ENCODE results near the gene DNM3.
"Not testable (repeated sequence)": the region's sequence is repeated elsewhere in the genome, so short reads cannot be mapped to it uniquely, and the experiment has no call there.

Gene DNM3

GRCh38 chr1:172298141-172298540 lies 456.8 kb downstream of the DNM3 start:
- no peak for DNase-seq

DNA sequence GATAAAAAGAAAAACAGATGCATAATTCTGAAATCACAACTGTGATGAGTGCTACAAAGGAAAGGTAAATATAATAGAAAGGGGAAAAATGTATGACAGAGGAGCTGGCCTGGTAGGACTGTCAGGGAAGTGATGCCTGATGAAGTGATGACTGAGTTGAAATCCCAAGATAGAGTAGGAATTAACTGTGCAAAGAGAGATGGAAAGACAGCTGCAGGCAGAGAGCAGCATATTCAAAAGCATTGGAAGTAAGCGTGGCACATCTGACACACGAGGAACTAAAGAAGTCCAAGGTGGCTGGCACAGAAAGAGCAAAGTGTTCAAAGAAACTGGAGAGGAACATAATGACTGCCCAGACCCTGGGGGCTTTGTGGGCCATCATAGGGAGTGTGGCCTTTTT lies 457.6 kb downstream of the DNM3 start:
- no peak for DNase-seq

DNA sequence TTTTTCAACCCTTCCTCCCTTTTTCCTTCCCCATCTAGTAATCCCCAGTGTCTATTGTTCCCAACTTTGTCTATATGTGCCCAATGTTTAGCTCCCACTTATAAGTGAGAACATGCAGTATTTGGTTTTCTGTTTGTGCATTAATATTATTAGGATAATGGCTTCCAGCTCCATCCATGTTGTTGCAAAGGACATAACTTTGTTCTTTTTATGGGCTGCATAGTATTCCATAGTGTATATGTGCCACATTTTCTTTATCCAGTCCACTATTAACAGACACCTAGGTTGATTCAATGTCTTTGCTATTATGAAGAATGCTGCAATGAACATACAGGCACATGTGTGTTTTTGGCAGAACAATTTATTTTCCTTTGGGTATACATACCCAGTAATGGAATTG lies 458.2 kb downstream of the DNM3 start:
- DNase-seq: no peak

- not testable (repeated sequence) for DNase-seq
Observed at GRCh38 chr1:172307508-172307907, 466.2 kb downstream of the DNM3 start.

DNA sequence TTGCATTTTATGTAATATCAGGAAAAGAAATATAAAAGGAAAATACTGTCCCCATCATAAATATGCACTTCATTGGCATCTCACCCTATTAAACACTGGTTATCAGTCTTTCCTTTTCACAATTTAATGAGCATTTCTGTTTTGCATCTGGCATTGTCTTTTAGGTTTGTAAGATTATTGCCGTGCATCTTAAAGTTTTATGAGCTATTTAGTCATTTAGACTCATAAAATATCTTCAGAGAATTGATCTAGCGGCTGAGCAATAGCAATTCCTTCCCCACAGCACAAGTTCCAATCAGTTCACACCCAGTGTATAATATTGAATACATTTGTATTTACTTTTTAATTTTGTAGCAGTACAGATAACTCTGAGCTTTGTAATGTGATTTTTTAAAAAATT lies 466.8 kb downstream of the DNM3 start:
- no peak for DNase-seq

- no peak for DNase-seq
Observed at GRCh38 chr1:172308577-172308976, 467.3 kb downstream of the DNM3 start.

GRCh38 chr1:172320733-172321132 lies 479.4 kb downstream of the DNM3 start:
- no peak for DNase-seq

GRCh38 chr1:172321451-172321850 lies 480.2 kb downstream of the DNM3 start:
- no peak for DNase-seq

- no peak for DNase-seq
Observed at GRCh38 chr1:172322219-172323061, 481.1 kb downstream of the DNM3 start.

DNA sequence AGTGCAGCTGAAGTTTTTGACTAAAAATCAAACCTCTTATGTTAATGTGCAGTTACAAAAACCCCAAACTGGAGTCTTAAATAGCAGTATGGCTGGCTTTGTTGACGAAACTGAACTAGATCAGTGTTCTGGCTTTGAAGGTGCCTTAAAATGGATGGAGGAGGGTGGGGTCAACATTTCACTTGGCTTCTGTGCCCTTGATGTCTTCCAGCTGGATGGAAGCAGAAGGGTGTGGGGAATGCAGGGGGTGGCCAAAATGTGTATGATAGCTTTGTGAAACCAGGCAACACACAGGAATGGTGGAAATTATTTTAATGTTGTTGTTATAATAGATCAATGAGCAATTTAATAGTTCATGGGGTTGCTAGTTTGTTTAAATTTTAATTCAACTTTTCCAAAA lies 482.4 kb downstream of the DNM3 start:
- no peak for DNase-seq

GRCh38 chr1:172324086-172324485 lies 482.8 kb downstream of the DNM3 start:
- DNase-seq: no peak

DNA sequence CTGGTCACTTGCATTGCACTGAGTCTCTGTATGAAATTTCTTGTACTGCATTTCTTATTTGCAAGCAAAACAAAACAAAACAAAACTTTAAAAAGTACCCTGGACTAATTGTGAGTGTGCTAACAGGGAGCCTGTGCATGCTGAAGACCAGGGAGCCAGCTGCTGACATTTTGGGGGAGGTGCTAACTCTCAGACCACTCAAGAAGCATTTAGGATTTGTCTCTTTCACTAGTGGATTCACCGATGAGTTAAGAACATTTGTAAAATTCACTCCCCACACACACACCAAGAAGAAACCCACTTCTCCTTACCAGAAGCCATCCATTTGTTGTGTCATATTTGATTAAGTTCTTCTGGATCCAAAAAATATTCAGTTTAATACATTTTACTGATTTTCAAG lies 483.5 kb downstream of the DNM3 start:
- no peak for DNase-seq

- DNase-seq: no peak
Observed at GRCh38 chr1:172325531-172325930, 484.2 kb downstream of the DNM3 start.

DNA sequence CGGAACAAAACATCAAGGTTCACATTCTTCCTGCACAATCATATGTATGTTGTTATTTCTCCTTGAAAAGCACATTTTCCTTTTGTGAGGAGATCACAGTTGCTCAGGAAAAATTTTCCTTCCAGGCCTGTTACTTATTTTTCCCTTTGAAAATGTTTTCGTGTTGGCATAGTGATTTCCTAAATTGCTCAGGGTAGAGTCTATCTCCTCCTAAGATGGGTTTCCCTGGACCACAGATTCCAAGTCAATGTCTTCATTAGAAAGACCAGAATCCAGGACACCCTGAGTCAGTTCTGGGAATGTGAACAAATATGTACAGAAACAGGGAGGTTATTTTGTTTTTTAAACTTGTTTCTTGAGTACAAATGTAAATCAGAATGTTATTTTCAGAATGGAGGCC lies 484.8 kb downstream of the DNM3 start:
- DNase-seq: no peak

- no peak for DNase-seq
Observed at GRCh38 chr1:172328266-172328665, 487.0 kb downstream of the DNM3 start.

- DNase-seq: no peak
Observed at GRCh38 chr1:172332230-172332629, 490.9 kb downstream of the DNM3 start.

GRCh38 chr1:172335377-172335776 lies 494.1 kb downstream of the DNM3 start:
- DNase-seq: no peak

GRCh38 chr1:172338295-172338735 lies 497.0 kb downstream of the DNM3 start:
- no peak for DNase-seq

- no peak for DNase-seq
Observed at GRCh38 chr1:172339842-172340241, 498.5 kb downstream of the DNM3 start.

GRCh38 chr1:172340520-172340919 lies 499.2 kb downstream of the DNM3 start:
- no peak for DNase-seq

GRCh38 chr1:172341697-172342096 lies 500.4 kb downstream of the DNM3 start:
- no peak for DNase-seq

- DNase-seq: no peak
Observed at GRCh38 chr1:172342584-172343239, 501.4 kb downstream of the DNM3 start.

- DNase-seq: no peak
Observed at GRCh38 chr1:172343240-172344160, 502.2 kb downstream of the DNM3 start.
